GM12878 (cell line): ENCODE data around the gene AHCYL2. TPM values are rescaled to one million over a fixed set of nuclear protein-coding genes. Genes with fewer than 3 reads are reported as not detected.

Experiments used
- EED ChIP-seq: sonication (generic); IDR thresholded peaks from 2 replicates; pipeline ENCODE4 v1.6.1; 2016; ENCODE audit warnings: antibody characterized with exemption, low read depth
- EZH2 ChIP-seq: IDR thresholded peaks from 2 replicates; pipeline ENCODE4 v1.6.1; 2012; ENCODE audit warnings: low read depth, mild to moderate bottlenecking, control low read depth, inconsistent platforms, low read length, borderline replicate concordance; ENCODE audit not compliant: control insufficient read depth
- FOS ChIP-seq: IDR thresholded peaks from 3 replicates; pipeline ENCODE4 v1.6.1; 2011; ENCODE audit warnings: borderline replicate concordance; ENCODE audit not compliant: insufficient read length; ENCODE audit errors: extremely low read depth
- LARP7 ChIP-seq: fragments of 450-650 bp; IDR thresholded peaks from 2 replicates; pipeline ENCODE4 v1.6.1; 2017; ENCODE audit warnings: mild to moderate bottlenecking
- MYC ChIP-seq: IDR thresholded peaks from 2 replicates; pipeline ENCODE4 v1.6.1; 2011; ENCODE audit warnings: mild to moderate bottlenecking, low read length, moderate library complexity, inconsistent platforms; ENCODE audit not compliant: insufficient read depth, insufficient replicate concordance, insufficient read length, severe bottlenecking
- PAX8 ChIP-seq: fragments of 450-650 bp; IDR thresholded peaks from 2 replicates; pipeline ENCODE4 v1.6.1; 2017; ENCODE audit warnings: mild to moderate bottlenecking, moderate library complexity
- RAD21 ChIP-seq: IDR thresholded peaks from 2 replicates; pipeline ENCODE4 v1.6.1; 2011; ENCODE audit warnings: mild to moderate bottlenecking, low read depth, low read length, moderate library complexity; ENCODE audit not compliant: insufficient read depth
- RB1 ChIP-seq: fragments of 450-650 bp; formaldehyde crosslinking; IDR thresholded peaks from 2 replicates; pipeline ENCODE4 v1.6.1; 2017; ENCODE audit warnings: mild to moderate bottlenecking, borderline replicate concordance
- STAT3 ChIP-seq: IDR thresholded peaks from 2 replicates; pipeline ENCODE4 v1.6.1; 2011; ENCODE audit warnings: low read depth, low read length, improper control_type of control experiment
- WRNIP1 ChIP-seq: IDR thresholded peaks from 2 replicates; pipeline ENCODE4 v1.6.1; 2011; ENCODE audit warnings: low read depth, low read length, improper control_type of control experiment, borderline replicate concordance
- ZNF384 ChIP-seq: IDR thresholded peaks from 2 replicates; pipeline ENCODE4 v1.6.1; 2012; ENCODE audit warnings: low read depth, mild to moderate bottlenecking, low read length, improper control_type of control experiment, borderline replicate concordance
- polyA plus RNA-seq, 11 experiments: library from polyadenylated mRNA; depleted of rRNA in 4 of 11; unstranded in 6 of 11; stranded (reverse) in 5 of 11; fragments of >200 nt; fragmentation: Nextera tagmentation in 4 of 11; fragmentation: Illumina TruSeq in 1 of 11; extraction: Ambion mirVana in 4 of 11; extraction: Trizol in 1 of 11; gene quantifications; 1 replicate in 1 of 11; 2 replicates in 10 of 11; pipeline versions ENCODE4 v1.2.1 to v1.2.3, GENCODE V29; 2011 to 2016; ENCODE audit warnings: inconsistent platforms in 2 of 11, missing spikeins in 2 of 11, low read depth in 1 of 11
- total RNA-seq, 4 experiments: library from RNA; depleted of rRNA in 3 of 4; stranded (reverse); fragments of >200 nt in 3 of 4; fragmentation: Illumina TruSeq in 1 of 4; extraction: Trizol in 1 of 4; gene quantifications; 2 replicates each; pipeline versions ENCODE4 v1.2.1 to v1.2.3, GENCODE V29; 2013 to 2021
- TF ChIP-seq, protein P1 (sequence below): fragments of 450-650 bp; IDR thresholded peaks from 2 replicates; pipeline ENCODE4 v1.6.1; 2017; ENCODE audit warnings: mild to moderate bottlenecking, moderate library complexity
- TF ChIP-seq, protein P2 (sequence below): IDR thresholded peaks from 2 replicates; pipeline ENCODE4 v1.6.1; 2012; ENCODE audit warnings: low read depth, low read length, improper control_type of control experiment

AHCYL2 gene
- total and polyA plus RNA-seq, 10 of the 15 experiments (the other 5 are each of a cell fraction or from before 2014, with no cell fraction given), result 1.7 to 29.1 (median 5.4) TPM

DNA sequence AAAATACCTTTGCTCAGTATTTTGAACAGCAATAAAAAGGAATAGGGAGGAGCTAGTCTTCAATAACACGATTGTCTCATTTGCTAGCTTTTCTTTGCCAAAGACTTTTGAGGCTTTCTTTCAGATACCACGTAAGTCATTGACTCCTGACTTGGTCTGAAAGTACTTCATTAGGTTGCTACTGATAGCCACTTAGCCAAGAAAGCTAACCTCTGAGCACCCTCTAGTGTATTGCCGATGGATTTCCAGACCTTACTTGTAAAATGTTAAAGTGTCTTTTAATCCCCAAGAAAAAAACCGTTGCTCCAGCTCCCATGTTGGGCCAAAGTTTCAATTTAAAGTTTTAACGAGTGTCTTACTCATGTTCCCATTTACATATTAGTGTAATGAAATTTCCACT lies 146.0 kb downstream of the AHCYL2 start (continued):
- no peak for TF ChIP-seq LARP7
- no peak for TF ChIP-seq STAT3
- peak; percentile 52 for TF ChIP-seq RAD21
- TF ChIP-seq EZH2, result no peak
- TF ChIP-seq, protein P1, sequence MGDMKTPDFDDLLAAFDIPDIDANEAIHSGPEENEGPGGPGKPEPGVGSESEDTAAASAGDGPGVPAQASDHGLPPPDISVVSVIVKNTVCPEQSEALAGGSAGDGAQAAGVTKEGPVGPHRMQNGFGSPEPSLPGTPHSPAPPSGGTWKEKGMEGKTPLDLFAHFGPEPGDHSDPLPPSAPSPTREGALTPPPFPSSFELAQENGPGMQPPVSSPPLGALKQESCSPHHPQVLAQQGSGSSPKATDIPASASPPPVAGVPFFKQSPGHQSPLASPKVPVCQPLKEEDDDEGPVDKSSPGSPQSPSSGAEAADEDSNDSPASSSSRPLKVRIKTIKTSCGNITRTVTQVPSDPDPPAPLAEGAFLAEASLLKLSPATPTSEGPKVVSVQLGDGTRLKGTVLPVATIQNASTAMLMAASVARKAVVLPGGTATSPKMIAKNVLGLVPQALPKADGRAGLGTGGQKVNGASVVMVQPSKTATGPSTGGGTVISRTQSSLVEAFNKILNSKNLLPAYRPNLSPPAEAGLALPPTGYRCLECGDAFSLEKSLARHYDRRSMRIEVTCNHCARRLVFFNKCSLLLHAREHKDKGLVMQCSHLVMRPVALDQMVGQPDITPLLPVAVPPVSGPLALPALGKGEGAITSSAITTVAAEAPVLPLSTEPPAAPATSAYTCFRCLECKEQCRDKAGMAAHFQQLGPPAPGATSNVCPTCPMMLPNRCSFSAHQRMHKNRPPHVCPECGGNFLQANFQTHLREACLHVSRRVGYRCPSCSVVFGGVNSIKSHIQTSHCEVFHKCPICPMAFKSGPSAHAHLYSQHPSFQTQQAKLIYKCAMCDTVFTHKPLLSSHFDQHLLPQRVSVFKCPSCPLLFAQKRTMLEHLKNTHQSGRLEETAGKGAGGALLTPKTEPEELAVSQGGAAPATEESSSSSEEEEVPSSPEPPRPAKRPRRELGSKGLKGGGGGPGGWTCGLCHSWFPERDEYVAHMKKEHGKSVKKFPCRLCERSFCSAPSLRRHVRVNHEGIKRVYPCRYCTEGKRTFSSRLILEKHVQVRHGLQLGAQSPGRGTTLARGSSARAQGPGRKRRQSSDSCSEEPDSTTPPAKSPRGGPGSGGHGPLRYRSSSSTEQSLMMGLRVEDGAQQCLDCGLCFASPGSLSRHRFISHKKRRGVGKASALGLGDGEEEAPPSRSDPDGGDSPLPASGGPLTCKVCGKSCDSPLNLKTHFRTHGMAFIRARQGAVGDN, result peak; percentile 35; the same call in 1 of the 2 replicates
- no peak for TF ChIP-seq PAX8
- TF ChIP-seq WRNIP1, result no peak
- TF ChIP-seq FOS, result no peak
- TF ChIP-seq, protein P2, sequence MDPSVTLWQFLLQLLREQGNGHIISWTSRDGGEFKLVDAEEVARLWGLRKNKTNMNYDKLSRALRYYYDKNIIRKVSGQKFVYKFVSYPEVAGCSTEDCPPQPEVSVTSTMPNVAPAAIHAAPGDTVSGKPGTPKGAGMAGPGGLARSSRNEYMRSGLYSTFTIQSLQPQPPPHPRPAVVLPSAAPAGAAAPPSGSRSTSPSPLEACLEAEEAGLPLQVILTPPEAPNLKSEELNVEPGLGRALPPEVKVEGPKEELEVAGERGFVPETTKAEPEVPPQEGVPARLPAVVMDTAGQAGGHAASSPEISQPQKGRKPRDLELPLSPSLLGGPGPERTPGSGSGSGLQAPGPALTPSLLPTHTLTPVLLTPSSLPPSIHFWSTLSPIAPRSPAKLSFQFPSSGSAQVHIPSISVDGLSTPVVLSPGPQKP, result no peak
- no peak for TF ChIP-seq RB1
- TF ChIP-seq MYC, result no peak
- TF ChIP-seq ZNF384, result no peak; the same call in 1 of the 2 replicates
- TF ChIP-seq EED, result no peak
